A549 (cell line): ENCODE measurements around the gene AP5B1.

Source experiments
- CTCF ChIP-seq: fragments of >200 bp; sonication (Bioruptor Twin); formaldehyde crosslinking; IDR thresholded peaks from 3 replicates; pipeline ENCODE4 v1.5.1; 2016
- FOSL2 ChIP-seq, 2 experiments: fragments of 450-650 bp in 1 of 2; fragments of >200 bp in 1 of 2; sonication (Bioruptor Twin) in 1 of 2; formaldehyde crosslinking; IDR thresholded peaks; 2 replicates each; pipeline versions ENCODE4 v1.5.0 to v1.6.1; 2016 to 2020; ENCODE audit warnings: mild to moderate bottlenecking in 1 of 2, moderate library complexity in 1 of 2
- MAX ChIP-seq: IDR thresholded peaks from 2 replicates; pipeline ENCODE4 v1.6.1; 2012
- POLR2A ChIP-seq: IDR thresholded peaks from 2 replicates; pipeline ENCODE4 v1.6.1; 2012; ENCODE audit warnings: mild to moderate bottlenecking, low read length
- POLR2AphosphoS2 ChIP-seq: conservative IDR thresholded peaks from 2 replicates; pipeline ENCODE4 v1.6.1; 2012; ENCODE audit warnings: low read length, improper control_type of control experiment, inconsistent platforms

GRCh38 chr11:65727865-65728264 lies 52.9 kb downstream of the AP5B1 start:
- TF ChIP-seq MAX, result no peak
- TF ChIP-seq POLR2A, result no peak
- no peak for TF ChIP-seq POLR2AphosphoS2
- TF ChIP-seq CTCF, result no peak
- TF ChIP-seq FOSL2 (IDR thresholded peaks at IDR 0.05), result no peak
- TF ChIP-seq FOSL2 (CRISPR knock-in tag; IDR thresholded peaks at IDR 0.05), result no peak
